Cardiac muscle cell (in vitro differentiated cells and primary cell): ENCODE data around the gene TSFM. TPM values are rescaled to one million over a fixed set of nuclear protein-coding genes. Genes with fewer than 3 reads are reported as not detected.

Source experiments
- DNase-seq, 2 donors: peaks; one replicate each; pipeline versions ENCODE4 v3.0.0 to v3.0.0-alpha.2; 2010 to 2017; ENCODE audit warnings: low read depth in 1 of 2, low spot score in 1 of 2
- H3K27ac ChIP-seq: fragments of 200-600 bp; sonication (generic); 2 replicates; pipeline ENCODE4 v1.5.1; 2016
- H3K27me3 ChIP-seq: fragments of 200-600 bp; sonication (generic); 2 replicates; pipeline ENCODE4 v1.6.0; 2016; ENCODE audit warnings: control low read depth
- H3K36me3 ChIP-seq: fragments of 200-600 bp; sonication (generic); 2 replicates; pipeline ENCODE4 v1.5.1; 2016; ENCODE audit warnings: control low read depth
- H3K4me1 ChIP-seq: fragments of 200-600 bp; sonication (generic); 2 replicates; pipeline ENCODE4 v1.8.1; 2017; ENCODE audit warnings: low read depth, mild to moderate bottlenecking, mixed run types
- H3K4me3 ChIP-seq: fragments of 200-600 bp; sonication (generic); 2 replicates; pipeline ENCODE4 v1.5.1; 2016; ENCODE audit warnings: mild to moderate bottlenecking
- H3K9me3 ChIP-seq: fragments of 200-600 bp; sonication (generic); 2 replicates; pipeline ENCODE4 v1.5.1; 2017; ENCODE audit warnings: low read depth, mild to moderate bottlenecking, control low read depth
- CTCF ChIP-seq: IDR thresholded peaks from 2 replicates; pipeline ENCODE4 v1.5.1; 2012; ENCODE audit warnings: low read depth, mild to moderate bottlenecking, low read length
- polyA plus RNA-seq: library from polyadenylated mRNA; unstranded; fragments of >200 nt; fragmentation: Nextera tagmentation; extraction: Ambion mirVana; gene quantifications from 2 replicates; pipeline ENCODE4 v1.2.1, GENCODE V29; 2016
- total RNA-seq: library from RNA; depleted of rRNA; stranded (reverse); fragments of >200 nt; gene quantifications from 2 replicates; pipeline ENCODE4 v1.2.3, GENCODE V29; 2016

TSFM gene
- total and polyA plus RNA-seq, 2 experiments from 2014 or later: 22.6 to 66.7 TPM

- no peak for TF ChIP-seq CTCF
- no peaks in the 10 kb centered on the region for H3K4me1 ChIP-seq
- no peak overlapping the region for H3K4me3 ChIP-seq
- no peaks in the 10 kb centered on the region for H3K36me3 ChIP-seq
- DNase-seq: no peak
- no peaks in the 10 kb centered on the region for H3K9me3 ChIP-seq
- H3K27me3 ChIP-seq: peaks cover 67% of the 10 kb centered on the region
- no peak overlapping the region for H3K27ac ChIP-seq
Observed at GRCh38 chr12:57764662-57765002, 18.0 kb upstream of the TSFM start.

- Histone ChIP-seq H3K27me3 (peaks cover 67% of the 10 kb centered on the region), H3K36me3 (no peaks in the 10 kb centered on the region), H3K27ac (no peak overlapping the region), H3K4me3 (no peak overlapping the region), H3K4me1 (no peaks in the 10 kb centered on the region), H3K9me3 (no peaks in the 10 kb centered on the region)
- peak; percentile 47 for TF ChIP-seq CTCF
- peak; percentile 36 to 37 for DNase-seq
Observed at GRCh38 chr12:57765003-57765697, 17.4 kb upstream of the TSFM start.

DNA sequence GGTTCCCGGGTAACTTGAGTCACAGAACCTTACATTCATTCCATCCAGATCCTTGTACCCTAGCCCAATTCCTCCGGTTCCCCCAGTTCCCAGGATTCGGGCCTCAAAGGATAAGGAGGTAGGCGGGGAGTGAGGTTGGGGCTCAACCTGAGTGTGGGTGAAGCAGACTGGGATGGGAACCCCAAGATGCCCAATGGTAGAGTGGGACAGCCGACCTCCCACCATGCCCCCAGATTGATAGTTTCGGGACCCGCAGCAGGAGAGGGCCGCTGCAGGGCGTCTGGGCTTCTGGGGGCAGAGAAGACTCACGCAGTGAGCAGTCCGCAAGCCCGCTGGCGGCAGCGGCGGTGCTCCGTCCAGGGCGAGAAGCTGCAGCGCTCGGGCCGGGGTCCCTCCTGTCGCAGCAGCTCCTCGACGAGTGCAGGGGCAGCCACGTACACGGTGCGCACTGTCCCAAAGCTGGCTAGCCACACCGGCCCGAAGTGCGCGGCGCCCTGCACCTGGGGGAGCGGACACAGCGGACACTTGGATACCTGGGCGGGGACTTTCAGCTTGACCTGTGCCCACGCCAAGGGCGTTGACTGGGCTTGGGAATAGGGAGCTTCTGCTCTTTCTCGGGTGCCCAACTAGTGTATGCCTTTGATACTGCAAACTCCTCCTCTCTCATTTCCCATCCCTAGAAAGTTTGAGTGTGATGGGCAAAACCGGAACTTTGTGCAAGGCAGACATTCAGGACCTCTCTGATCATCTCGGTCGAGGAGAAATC, 16.7 kb upstream of the TSFM start:
- Histone ChIP-seq H3K4me3 (peak overlapping the region; percentile 9), H3K36me3 (no peaks in the 10 kb centered on the region), H3K27ac (no peak overlapping the region), H3K4me1 (no peaks in the 10 kb centered on the region), H3K27me3 (peaks cover 67% of the 10 kb centered on the region), H3K9me3 (no peaks in the 10 kb centered on the region)
- no peak for TF ChIP-seq CTCF
- no peak for DNase-seq

DNA sequence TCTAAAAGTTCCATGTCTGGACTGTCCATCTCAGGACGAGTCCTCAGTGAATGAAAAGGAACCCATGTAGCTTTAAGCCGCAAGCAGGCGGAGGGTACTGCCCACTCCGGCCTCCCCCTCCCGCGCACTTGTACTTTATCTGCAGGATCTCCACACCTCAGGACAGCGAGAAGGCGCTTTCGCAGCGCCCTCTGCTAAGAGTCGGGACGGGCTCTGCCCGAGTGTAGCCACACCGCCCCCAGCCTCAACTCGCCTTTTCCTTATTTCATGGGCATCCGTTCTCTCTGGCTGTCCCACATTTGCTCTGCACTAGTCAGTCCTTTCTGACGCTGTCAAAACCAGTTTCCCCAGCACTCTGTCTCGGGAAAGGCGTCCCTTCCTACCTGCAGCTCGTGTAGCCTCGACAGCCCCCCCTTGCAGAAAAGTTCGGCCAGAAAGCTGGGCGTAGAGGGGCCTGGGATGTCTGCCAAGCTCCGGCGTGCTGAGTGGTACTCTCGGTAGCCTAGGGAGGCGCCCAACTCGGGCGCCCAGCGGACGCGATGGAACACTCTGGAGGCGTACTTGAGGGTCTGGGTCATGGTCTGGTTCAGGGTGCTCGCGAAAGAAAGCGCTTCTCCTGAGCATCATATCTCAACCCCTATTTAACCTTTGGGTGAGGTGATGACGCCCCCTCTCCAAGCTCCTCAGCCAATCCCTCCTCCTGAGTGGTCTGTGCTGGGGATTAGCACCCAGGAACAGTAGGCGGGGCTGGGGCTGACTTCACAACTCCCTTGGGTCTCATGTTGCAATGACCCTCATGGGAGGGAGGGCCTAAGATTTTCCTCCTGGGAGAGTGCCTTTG, 15.9 kb upstream of the TSFM start, which contains the start of gene CYP27B1:
CYP27B1 (minus strand) TSS at position 615 of the 841 bp plus-strand sequence; CDS start at position 578, 37 bp downstream.
- DNase-seq: peak; percentile 45 to 59
- Histone ChIP-seq H3K36me3 (no peaks in the 10 kb centered on the region), H3K27me3 (peaks cover 62% of the 10 kb centered on the region), H3K9me3 (no peaks in the 10 kb centered on the region), H3K4me3 (peak within 1 kb of the TSS; percentile 9), H3K27ac (no peak within 1 kb of the TSS), H3K4me1 (peaks cover 4% of the 10 kb centered on the region)
- TF ChIP-seq CTCF: peak; percentile 14

- Histone ChIP-seq H3K4me3 (no peak overlapping the region), H3K9me3 (no peaks in the 10 kb centered on the region), H3K27me3 (peaks cover 56% of the 10 kb centered on the region), H3K36me3 (no peaks in the 10 kb centered on the region), H3K4me1 (peaks cover 4% of the 10 kb centered on the region), H3K27ac (no peak overlapping the region)
- DNase-seq: no peak
- no peak for TF ChIP-seq CTCF
Observed at GRCh38 chr12:57767305-57767698, 15.3 kb upstream of the TSFM start.
